Naive B cell (primary cell): ENCODE measurements around the gene KIF5C. TPM values are rescaled to one million over a fixed set of nuclear protein-coding genes. Genes with fewer than 3 reads are reported as not detected.

Experiments used
- ATAC-seq, 2 donors: fragments of 150-1000 bp; cut with Tn5 transposase; 2 replicates each; pipeline ENCODE4 v1.10.0; 2021; ENCODE audit warnings: low read depth in 2 of 2, mild to moderate bottlenecking in 2 of 2, moderate library complexity in 2 of 2
- DNase-seq: peaks from one replicate; pipeline ENCODE4 v3.0.0; 2022
- H3K27ac Mint-ChIP-seq, 6 donors: one replicate each; pipeline ENCODE4 v1.8.0; 2020 to 2022; ENCODE audit warnings: mild to moderate bottlenecking in 6 of 6, mixed read lengths in 6 of 6, moderate library complexity in 5 of 6, inconsistent platforms in 2 of 6
- H3K27me3 Mint-ChIP-seq, 3 donors: one replicate each; pipeline ENCODE4 v1.8.0; 2021 to 2022; ENCODE audit warnings: mixed read lengths in 3 of 3, mild to moderate bottlenecking in 1 of 3
- H3K36me3 Mint-ChIP-seq, 2 donors: one replicate each; pipeline ENCODE4 v1.8.0; 2020 to 2022; ENCODE audit warnings: mixed read lengths in 2 of 2, inconsistent platforms in 1 of 2, mild to moderate bottlenecking in 1 of 2
- H3K4me1 Mint-ChIP-seq, 3 donors: one replicate each; pipeline ENCODE4 v1.8.0; 2020 to 2022; ENCODE audit warnings: mixed read lengths in 3 of 3, inconsistent platforms in 1 of 3, mild to moderate bottlenecking in 1 of 3, moderate library complexity in 1 of 3
- H3K4me3 Mint-ChIP-seq, 8 donors: one replicate each; pipeline ENCODE4 v1.8.0; 2020 to 2022; ENCODE audit warnings: mild to moderate bottlenecking in 8 of 8, mixed read lengths in 8 of 8, moderate library complexity in 8 of 8, inconsistent platforms in 2 of 8
- H3K9me3 Mint-ChIP-seq, 7 donors: one replicate each; pipeline ENCODE4 v1.8.0; 2020 to 2022; ENCODE audit warnings: mixed read lengths in 7 of 7, mild to moderate bottlenecking in 5 of 7, inconsistent platforms in 2 of 7, moderate library complexity in 1 of 7
- polyA plus RNA-seq, 6 donors: library from polyadenylated mRNA; unstranded; fragments of 300-500 nt; fragmentation: Illumina TruSeq; gene quantifications; one replicate each; pipeline ENCODE4 v1.2.3, GENCODE V29; 2021; ENCODE audit warnings: low read depth in 6 of 6

The KIF5C gene
- polyA plus RNA-seq, 6 donors from 2014 or later: 0.31 to 0.83 (median 0.50) TPM; not detected in 1

DNA sequence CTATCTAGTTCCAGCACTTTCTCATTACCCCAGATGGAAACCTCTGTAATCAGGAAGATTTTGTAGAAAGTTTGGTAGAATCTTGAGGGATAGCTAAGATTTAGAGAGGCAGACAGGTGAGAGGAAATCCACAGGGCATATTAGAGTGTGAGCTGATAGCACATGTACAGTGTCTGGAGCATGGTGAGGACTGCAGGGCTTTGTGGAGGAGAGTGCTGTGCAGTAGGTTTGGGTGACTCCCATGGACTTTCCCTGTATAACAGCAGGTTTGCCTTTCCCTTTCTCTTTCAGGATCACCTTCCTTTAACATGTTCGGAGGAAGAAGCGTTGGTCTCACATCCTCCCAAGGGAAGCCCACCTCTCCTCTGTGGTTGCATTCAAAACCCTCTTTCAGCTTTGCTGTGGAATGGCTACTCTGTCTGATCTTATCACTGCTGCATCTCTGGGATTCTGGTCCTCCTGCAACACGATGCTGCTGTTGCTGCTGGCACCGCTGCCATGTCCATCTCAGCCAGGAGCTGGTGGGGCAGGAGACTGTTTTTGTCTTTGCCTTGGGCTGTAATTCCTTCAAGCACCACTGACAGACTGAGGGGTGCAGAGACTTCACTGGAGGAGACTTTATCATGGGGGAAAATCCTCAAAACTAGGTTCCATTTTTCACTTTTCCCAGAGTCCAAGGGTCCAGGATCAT lies 7.8 kb upstream of the KIF5C start:
- Mint-ChIP-seq H3K4me1 (peaks cover 0 to 2% (median 0%) of the 10 kb centered on the region in 3 donors), H3K9me3 (peaks cover 0 to 10% (median 0%) of the 10 kb centered on the region in 7 donors), H3K4me3 (no peak overlapping the region), H3K36me3 (peaks cover 0 to 7% of the 10 kb centered on the region in 2 donors), H3K27ac (no peak overlapping the region), H3K27me3 (peaks cover 37 to 66% (median 54%) of the 10 kb centered on the region in 3 donors)
- ATAC-seq (no peak), DNase-seq (no peak)

DNA sequence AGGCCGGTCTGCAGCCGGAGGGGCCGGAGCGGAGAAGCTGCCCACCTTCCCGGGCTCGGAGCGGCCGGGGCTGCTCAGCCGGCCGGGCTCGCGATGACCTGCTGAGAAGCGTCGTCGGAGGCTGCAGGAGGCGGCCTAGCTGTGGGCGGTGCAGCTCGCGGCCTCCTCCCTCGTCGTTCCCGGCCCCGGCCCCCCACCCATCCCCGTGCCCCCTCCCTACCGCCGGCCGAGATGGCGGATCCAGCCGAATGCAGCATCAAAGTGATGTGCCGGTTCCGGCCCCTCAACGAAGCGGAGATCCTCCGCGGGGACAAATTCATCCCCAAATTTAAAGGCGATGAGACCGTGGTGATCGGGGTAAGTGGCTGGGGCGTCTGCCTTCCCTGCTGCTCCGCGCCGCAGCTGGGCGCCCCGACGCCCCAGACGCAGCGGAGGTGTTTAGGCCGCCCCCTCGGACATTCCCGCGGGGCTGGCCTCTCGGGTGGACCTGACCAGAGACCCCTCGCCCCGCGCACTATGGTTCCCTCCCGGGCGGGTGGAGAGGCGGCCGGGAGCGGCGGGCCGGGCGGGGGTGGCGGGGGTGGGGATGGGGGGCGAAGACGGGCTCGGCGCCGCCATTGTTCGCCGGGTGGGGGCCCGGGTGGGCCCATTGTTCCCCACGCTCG lies 492 bp downstream of the KIF5C start:
- Mint-ChIP-seq H3K9me3 (peaks cover 0 to 9% (median 2%) of the 10 kb centered on the region in 7 donors), H3K36me3 (no peaks in the 10 kb centered on the region), H3K27me3 (peaks cover 36 to 61% (median 57%) of the 10 kb centered on the region in 3 donors), H3K4me3 (peak overlapping the region; percentile 20 to 92 (median 80)), H3K27ac (no peak overlapping the region), H3K4me1 (peaks cover 12 to 20% (median 12%) of the 10 kb centered on the region in 3 donors)
- peak; percentile 13 to 20 for ATAC-seq
- DNase-seq: no peak

DNA sequence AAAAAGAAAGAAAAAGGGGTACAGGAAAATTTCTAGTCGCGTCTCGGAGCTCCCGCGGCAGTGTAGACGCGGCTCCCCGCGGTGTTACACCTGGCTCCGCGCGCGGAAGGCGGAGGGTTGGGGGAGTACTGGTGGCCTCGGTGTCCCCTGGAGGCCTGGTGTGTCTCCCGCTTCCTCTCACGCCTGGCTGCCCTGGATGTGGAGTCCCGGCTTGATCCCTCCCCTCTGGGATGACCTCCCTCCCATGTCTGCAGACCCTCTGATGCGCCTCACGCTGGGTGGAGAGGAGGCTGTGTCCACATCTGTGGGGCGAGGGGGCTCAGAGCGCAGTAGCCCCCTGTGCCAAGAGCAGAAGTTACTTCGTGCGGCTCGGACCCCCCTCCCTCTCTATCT lies 1.2 kb downstream of the KIF5C start:
- H3K27ac Mint-ChIP-seq: peak overlapping the region in 4 of 6 donors; percentile 38 to 94 (median 56)
- no peak for ATAC-seq

DNA sequence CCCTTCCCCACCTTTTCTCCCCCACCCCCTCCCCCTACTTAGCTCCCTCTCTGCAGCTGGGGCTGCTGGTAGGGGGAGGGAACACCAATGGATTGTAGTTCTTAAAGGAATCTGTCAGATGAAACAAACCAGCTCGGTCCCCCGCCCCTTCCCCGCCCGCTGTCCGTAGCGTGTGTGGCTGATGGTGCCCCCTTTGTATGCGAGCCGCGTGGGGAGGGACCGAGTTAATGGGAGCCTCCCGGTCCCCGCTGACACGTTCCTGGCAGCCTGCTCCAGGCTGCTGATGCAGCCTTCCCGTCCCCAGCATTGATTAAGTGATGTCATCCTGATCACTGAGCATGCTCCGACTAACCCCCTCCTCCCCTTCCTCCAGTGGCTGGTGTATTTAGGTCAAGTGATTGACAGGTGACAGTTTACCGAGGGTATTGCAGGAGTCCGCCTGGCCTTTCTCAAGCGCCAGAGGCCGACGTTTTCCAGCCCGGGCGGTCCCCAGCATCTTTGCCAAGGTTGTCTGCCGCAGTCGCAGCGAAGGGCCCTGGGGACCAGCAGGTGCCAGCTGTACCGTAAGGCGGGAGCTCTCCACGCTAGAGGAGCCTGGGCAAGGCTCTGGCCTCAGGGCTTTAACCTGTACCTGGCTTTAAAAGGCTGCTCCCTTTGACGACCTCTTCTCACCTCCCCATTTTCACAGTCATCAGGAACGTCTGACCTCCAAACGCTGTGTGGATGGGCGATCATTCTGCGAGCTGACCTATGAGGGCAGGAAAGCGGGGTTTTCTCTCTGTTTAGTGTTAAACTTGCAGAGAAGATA lies 1.8 kb downstream of the KIF5C start:
- DNase-seq: peak; percentile 38

More for the DNA sequence above, 1.2 kb downstream of the KIF5C start:
- no peak for DNase-seq
- H3K36me3 Mint-ChIP-seq: no peaks in the 10 kb centered on the region
- peaks cover 37 to 58% (median 54%) of the 10 kb centered on the region in 3 donors for H3K27me3 Mint-ChIP-seq
- peaks cover 12 to 20% (median 12%) of the 10 kb centered on the region in 3 donors for H3K4me1 Mint-ChIP-seq
- H3K9me3 Mint-ChIP-seq: peaks cover 0 to 14% (median 4%) of the 10 kb centered on the region in 7 donors
- peak overlapping the region; percentile 79 to 92 (median 84) for H3K4me3 Mint-ChIP-seq

DNA sequence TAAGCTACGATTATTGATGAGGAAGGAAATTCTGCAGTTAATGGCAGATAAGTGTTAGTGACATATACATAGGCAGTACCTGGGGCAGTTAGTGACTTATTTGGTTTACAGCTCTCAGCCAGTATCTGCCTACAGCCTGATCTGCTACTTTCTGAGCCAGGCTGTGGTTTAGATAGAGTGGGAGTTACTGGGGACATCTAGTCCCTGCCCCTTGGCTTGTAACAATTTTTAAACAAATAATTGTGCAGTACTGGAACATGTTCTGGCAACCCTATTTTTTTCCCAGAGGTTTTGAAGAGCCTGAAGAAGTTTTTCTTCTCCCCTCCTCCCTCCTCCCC lies 2.3 kb downstream of the KIF5C start:
- Mint-ChIP-seq H3K4me3 (peak overlapping the region in 7 of 8 donors; percentile 80 to 92 (median 85)), H3K9me3 (peaks cover 0 to 14% (median 4%) of the 10 kb centered on the region in 7 donors), H3K27ac (no peak overlapping the region), H3K36me3 (no peaks in the 10 kb centered on the region), H3K27me3 (peaks cover 29 to 47% (median 43%) of the 10 kb centered on the region in 3 donors), H3K4me1 (peaks cover 12 to 20% (median 12%) of the 10 kb centered on the region in 3 donors)
- ATAC-seq (no peak), DNase-seq (no peak)

More for the DNA sequence above, 1.8 kb downstream of the KIF5C start:
- H3K36me3 Mint-ChIP-seq: no peaks in the 10 kb centered on the region
- H3K4me1 Mint-ChIP-seq: peaks cover 12 to 20% (median 12%) of the 10 kb centered on the region in 3 donors
- H3K4me3 Mint-ChIP-seq: peak overlapping the region; percentile 79 to 92 (median 84)
- peaks cover 32 to 53% (median 48%) of the 10 kb centered on the region in 3 donors for H3K27me3 Mint-ChIP-seq
- peaks cover 0 to 14% (median 4%) of the 10 kb centered on the region in 7 donors for H3K9me3 Mint-ChIP-seq
- ATAC-seq: peak; percentile 10 to 13
- peak overlapping the region in 2 of 6 donors; percentile 85 to 94 for H3K27ac Mint-ChIP-seq

DNA sequence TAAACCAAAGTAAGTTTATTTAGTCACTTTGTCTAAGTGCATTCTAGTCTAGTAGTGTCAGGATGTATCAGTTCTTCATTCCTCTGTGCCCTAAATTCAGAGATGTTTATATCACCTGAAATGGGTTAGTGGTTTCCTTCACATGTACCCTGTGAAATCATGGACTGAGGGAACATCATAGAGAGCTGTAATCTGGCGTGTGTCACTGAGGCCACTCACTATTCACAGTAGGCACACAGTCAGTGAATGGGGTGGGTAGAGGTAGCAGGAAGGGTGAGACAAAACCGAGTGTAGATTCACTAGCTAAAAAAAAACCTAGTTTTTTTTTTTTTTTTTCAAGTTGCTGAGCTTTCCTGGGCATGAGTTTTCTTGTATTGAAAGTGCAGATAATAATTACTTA lies 5.6 kb downstream of the KIF5C start:
- Mint-ChIP-seq H3K27me3 (peaks cover 9 to 32% (median 25%) of the 10 kb centered on the region in 3 donors), H3K4me3 (no peak overlapping the region), H3K36me3 (no peaks in the 10 kb centered on the region), H3K9me3 (peaks cover 0 to 14% (median 4%) of the 10 kb centered on the region in 7 donors), H3K4me1 (peaks cover 12 to 14% (median 12%) of the 10 kb centered on the region in 3 donors), H3K27ac (no peak overlapping the region)
- DNase-seq: no peak
- no peak for ATAC-seq

DNA sequence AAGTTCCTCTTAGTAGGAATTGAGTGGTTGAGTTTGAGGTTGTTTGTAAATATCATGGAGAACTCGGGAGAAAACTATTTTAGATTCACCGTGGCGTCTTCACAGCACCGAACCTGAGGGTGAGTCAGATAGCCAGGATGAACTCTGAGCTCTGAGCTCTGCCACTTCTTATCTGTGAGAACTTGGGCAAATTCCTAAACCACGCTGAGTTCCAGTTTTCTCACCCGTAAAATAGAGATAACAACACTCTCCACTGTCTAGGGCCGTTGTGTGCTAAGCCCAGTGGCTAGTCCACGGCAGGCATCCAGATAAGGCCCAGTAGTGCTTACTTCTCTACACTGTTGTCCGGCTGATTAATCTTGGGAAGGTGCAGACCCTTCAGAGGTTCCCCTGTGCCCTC lies 7.0 kb downstream of the KIF5C start:
- no peaks in the 10 kb centered on the region for H3K36me3 Mint-ChIP-seq
- DNase-seq: no peak
- no peak overlapping the region for H3K4me3 Mint-ChIP-seq
- H3K9me3 Mint-ChIP-seq: peaks cover 0 to 14% (median 4%) of the 10 kb centered on the region in 7 donors
- ATAC-seq: no peak
- no peak overlapping the region for H3K27ac Mint-ChIP-seq
- peaks cover 7 to 29% (median 21%) of the 10 kb centered on the region in 3 donors for H3K27me3 Mint-ChIP-seq
- peaks cover under 1 to 4% (median 3%) of the 10 kb centered on the region in 3 donors for H3K4me1 Mint-ChIP-seq

DNA sequence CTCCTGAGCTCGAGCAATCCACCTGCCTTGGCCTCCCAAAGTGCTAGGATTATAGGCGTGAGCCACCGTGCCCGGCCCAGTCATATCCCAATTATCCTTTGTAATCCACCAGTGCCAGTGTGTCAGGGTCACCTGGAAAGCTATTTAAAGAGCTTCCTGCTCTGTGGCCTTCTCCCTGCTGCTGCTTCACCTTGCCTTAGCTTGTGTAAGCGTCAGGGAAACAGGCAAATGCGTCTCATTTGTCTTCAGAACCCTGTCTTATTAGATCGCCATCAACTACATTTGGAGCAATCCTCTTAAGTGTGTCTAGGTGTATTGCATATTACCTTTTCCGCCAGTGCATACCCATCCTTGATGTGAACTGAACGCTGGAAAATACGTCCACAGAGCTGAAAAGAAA lies 10.2 kb downstream of the KIF5C start:
- H3K4me3 Mint-ChIP-seq: no peak overlapping the region
- no peak overlapping the region for H3K27ac Mint-ChIP-seq
- ATAC-seq (no peak), DNase-seq (no peak)
- H3K9me3 Mint-ChIP-seq: peaks cover 0 to 8% (median 4%) of the 10 kb centered on the region in 7 donors
- H3K36me3 Mint-ChIP-seq: no peaks in the 10 kb centered on the region
- H3K4me1 Mint-ChIP-seq: peaks cover 4 to 19% (median 11%) of the 10 kb centered on the region in 3 donors
- peaks cover 23 to 42% (median 25%) of the 10 kb centered on the region in 3 donors for H3K27me3 Mint-ChIP-seq

DNA sequence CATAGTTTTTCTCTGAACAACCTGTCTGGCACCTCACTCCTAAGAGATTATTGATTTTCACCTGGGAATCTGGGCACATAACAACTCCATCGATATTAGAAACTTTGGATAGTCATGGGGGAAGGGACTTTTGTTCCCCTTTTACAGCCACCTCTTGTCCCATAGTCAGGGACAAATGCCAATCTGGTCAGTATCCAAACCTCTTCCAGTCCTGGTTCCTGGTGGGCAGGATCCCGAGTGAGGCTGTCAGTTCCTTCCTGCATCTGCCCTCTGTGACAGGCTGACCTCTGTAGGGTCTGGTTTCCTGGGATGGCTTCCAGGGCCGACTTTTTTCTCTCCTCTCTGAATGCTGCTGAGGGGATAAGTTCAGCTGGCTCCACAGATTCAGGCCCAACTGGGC lies 11.0 kb downstream of the KIF5C start:
- Mint-ChIP-seq H3K27ac (no peak overlapping the region), H3K9me3 (peaks cover 0 to 4% (median 0%) of the 10 kb centered on the region in 7 donors), H3K4me1 (peaks cover 4 to 19% (median 11%) of the 10 kb centered on the region in 3 donors), H3K4me3 (no peak overlapping the region), H3K36me3 (no peaks in the 10 kb centered on the region), H3K27me3 (peaks cover 27 to 46% (median 31%) of the 10 kb centered on the region in 3 donors)
- DNase-seq (no peak), ATAC-seq (no peak)

DNA sequence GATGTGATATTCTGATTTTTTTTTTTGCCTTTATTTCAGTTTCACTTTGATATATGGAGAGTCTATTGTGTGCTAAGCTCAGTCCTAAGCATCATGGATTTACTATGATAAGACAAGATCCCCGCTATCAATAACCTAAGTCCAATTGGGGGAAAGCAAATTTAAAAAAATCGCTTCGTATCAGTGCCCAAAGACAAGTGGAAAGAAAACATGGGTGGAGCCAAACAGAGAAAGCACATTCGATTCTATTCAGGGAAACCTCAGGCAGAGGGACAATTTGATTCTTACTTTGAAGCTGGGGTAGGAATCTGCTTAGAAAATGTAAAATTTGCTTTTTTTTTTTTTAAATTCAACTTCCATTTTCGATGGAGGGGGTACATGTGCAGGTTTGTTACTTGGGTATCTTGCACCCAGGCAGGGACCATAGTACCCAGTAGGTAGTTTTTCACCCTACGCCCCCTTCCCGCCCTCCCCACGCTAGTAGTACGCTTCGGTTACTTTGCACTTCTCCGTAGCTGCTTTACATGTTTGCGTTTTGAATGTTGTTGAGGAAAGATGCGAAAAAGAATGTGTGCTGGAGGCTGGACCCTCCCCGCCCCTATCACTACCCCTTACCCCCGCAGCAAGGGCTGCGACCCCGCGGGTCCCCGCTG lies 12.4 kb downstream of the KIF5C start:
- ATAC-seq (peak; percentile 43 to 56), DNase-seq (no peak)
- H3K9me3 Mint-ChIP-seq: peaks cover 0 to 8% (median 2%) of the 10 kb centered on the region in 7 donors
- H3K36me3 Mint-ChIP-seq: peaks cover 0 to 6% of the 10 kb centered on the region in 2 donors
- H3K27ac Mint-ChIP-seq: no peak overlapping the region
- peak overlapping the region; percentile 33 to 90 (median 84) for H3K4me3 Mint-ChIP-seq
- H3K27me3 Mint-ChIP-seq: peaks cover 36 to 51% (median 45%) of the 10 kb centered on the region in 3 donors
- peaks cover 4 to 19% (median 11%) of the 10 kb centered on the region in 3 donors for H3K4me1 Mint-ChIP-seq

DNA sequence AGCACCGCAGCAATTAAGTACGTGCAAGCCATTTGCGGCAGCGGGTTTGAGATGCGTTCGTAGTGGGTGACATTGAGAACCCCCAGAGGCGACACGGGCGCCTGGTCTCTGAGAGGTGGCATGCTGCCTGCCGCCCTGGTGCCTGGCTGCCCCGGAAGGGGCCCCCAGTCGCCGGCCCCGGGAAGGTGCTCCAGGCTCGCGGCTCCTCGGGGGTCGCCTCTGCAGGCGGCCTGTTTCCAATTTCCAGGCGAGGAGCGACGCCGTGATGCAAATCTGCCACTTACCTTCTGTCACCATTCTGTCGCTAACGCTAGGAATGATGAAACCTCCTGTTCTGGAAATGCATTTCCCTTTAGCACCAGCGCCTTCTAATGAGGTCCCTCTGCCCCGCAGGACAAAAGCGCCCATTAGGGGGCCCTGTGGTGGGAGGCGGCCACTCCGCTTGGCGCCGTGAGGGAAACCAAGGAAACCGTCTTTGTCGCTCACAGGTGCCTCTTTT lies 13.0 kb downstream of the KIF5C start:
- Mint-ChIP-seq H3K9me3 (peaks cover 0 to 14% (median 3%) of the 10 kb centered on the region in 7 donors), H3K4me1 (peaks cover 4 to 19% (median 11%) of the 10 kb centered on the region in 3 donors), H3K27ac (peak overlapping the region in 1 of 6 donors; percentile 50), H3K4me3 (peak overlapping the region; percentile 33 to 90 (median 84)), H3K36me3 (peaks cover 2 to 12% of the 10 kb centered on the region in 2 donors), H3K27me3 (peaks cover 39 to 54% (median 51%) of the 10 kb centered on the region in 3 donors)
- no peak for DNase-seq
- ATAC-seq: peak; percentile 58 to 59

DNA sequence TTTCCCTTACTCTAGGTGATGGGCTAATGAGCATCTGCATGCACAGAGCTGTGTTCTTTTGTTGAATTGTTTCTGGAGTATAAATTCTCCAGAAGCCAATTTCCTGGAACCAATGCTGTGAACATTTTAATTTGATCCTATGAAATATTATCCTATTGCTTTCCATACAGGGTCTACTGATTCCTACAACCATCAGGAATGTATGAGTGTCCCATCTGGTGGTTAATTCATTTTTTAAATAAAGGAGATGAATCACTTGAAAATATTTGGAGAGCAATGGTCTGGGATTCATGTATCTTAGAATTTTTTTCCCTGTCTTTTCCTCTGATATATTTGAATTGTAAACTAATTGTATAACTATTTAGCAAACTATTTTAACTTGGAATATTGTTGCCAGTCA lies 14.0 kb downstream of the KIF5C start:
- peaks cover 48 to 63% (median 60%) of the 10 kb centered on the region in 3 donors for H3K27me3 Mint-ChIP-seq
- H3K36me3 Mint-ChIP-seq: peaks cover 6 to 21% of the 10 kb centered on the region in 2 donors
- no peak overlapping the region for H3K27ac Mint-ChIP-seq
- peak overlapping the region in 6 of 8 donors; percentile 13 to 68 (median 38) for H3K4me3 Mint-ChIP-seq
- H3K9me3 Mint-ChIP-seq: peaks cover 4 to 19% (median 9%) of the 10 kb centered on the region in 7 donors
- no peak for DNase-seq
- ATAC-seq: no peak
- peaks cover 8 to 19% (median 11%) of the 10 kb centered on the region in 3 donors for H3K4me1 Mint-ChIP-seq
